Testis (tissue), 3 donors: ENCODE data around the gene EPHX1. TPM values are rescaled to one million over a fixed set of nuclear protein-coding genes. Genes with fewer than 3 reads are reported as not detected.
"Not testable (repeated sequence)": the region's sequence is repeated elsewhere in the genome, so short reads cannot be mapped to it uniquely, and the experiment has no call there.

Experiments
- DNase-seq: peaks from one replicate; pipeline ENCODE4 v3.0.0-alpha.2; 2019
- H3K27ac ChIP-seq, 2 donors: fragments of 200-600 bp; sonication (generic); one replicate each; pipeline ENCODE4 v1.5.1; 2019
- H3K27me3 ChIP-seq: fragments of 200-600 bp; sonication (generic); one replicate; pipeline ENCODE4 v1.5.1; 2019
- H3K36me3 ChIP-seq: fragments of 200-600 bp; sonication (generic); one replicate; pipeline ENCODE4 v1.5.1; 2017; ENCODE audit warnings: low read depth; ENCODE audit errors: missing control alignments
- H3K4me1 ChIP-seq: fragments of 200-600 bp; sonication (generic); one replicate; pipeline ENCODE4 v1.5.1; 2019
- H3K4me3 ChIP-seq, 2 donors: fragments of 200-600 bp; sonication (generic); one replicate each; pipeline ENCODE4 v1.5.1; 2017 to 2019
- H3K9me3 ChIP-seq: fragments of 200-600 bp; sonication (generic); one replicate; pipeline ENCODE4 v1.5.1; 2017
- CTCF ChIP-seq, 3 experiments: fragments of 450-650 bp in 2 of 3; fragments of 200-600 bp in 1 of 3; sonication (generic) in 1 of 3; IDR thresholded peaks; one replicate each; pipeline ENCODE4 v1.5.1; 2016 to 2019; ENCODE audit warnings: antibody characterized with exemption in 3 of 3, mild to moderate bottlenecking in 2 of 3, moderate library complexity in 1 of 3
- POLR2A ChIP-seq: fragments of 450-650 bp; IDR thresholded peaks from one replicate; pipeline ENCODE4 v1.6.1; 2017; ENCODE audit warnings: antibody characterized with exemption, mild to moderate bottlenecking, moderate library complexity
- WGBS, 2 donors: methylation state at CpG; one replicate each; pipeline ENCODE4 v1.1.5; 2018; 5-methylcytosine and 5-hydroxymethylcytosine counted together
- intact Hi-C: fragments of 100-400 bp; cut with DNase I; formaldehyde crosslinking; loops from one replicate; pipeline ENCODE4 v1.15.1; 2023; ENCODE audit warnings: low total_unique reads
- polyA plus RNA-seq: library from polyadenylated mRNA; stranded (reverse); fragments of 350-450 nt; fragmentation: Illumina TruSeq; extraction: RNeasy Lipid Tissue Mini Kit (QIAGEN cat#74804); gene quantifications from one replicate; pipeline ENCODE4 v1.2.3, GENCODE V29; 2014; ENCODE audit warnings: low read depth, low replicate concordance; ENCODE audit not compliant: insufficient read depth
- total RNA-seq, 2 donors: library from RNA; depleted of rRNA; stranded (reverse); fragments of >200 nt; gene quantifications; one replicate each; pipeline ENCODE4 v1.2.3, GENCODE V29; 2016

Gene EPHX1
- total and polyA plus RNA-seq, 3 donors from 2014 or later: 145 to 173 (median 161) TPM

- Histone ChIP-seq H3K36me3 (no peaks in the 10 kb centered on the region), H3K4me3 (no peak overlapping the region), H3K4me1 (peaks cover 69% of the 10 kb centered on the region), H3K9me3 (no peaks in the 10 kb centered on the region), H3K27me3 (no peaks in the 10 kb centered on the region), H3K27ac (peak overlapping the region; percentile 76 to 87)
- 32 to 59% methylated on average over 8 to 10 of the region's 10 CpGs for WGBS, 2 donors
- TF ChIP-seq POLR2A (no peak), CTCF (IDR thresholded peaks at IDR 0.05) (no peak)
- DNase-seq: peak; percentile 81
- intact Hi-C loops: no loop called here
These were observed 3.5 kb downstream of the EPHX1 start for GRCh38 chr1:225813214-225813964.

- no peaks in the 10 kb centered on the region for H3K36me3 ChIP-seq
- no peaks in the 10 kb centered on the region for H3K9me3 ChIP-seq
- peaks cover 74% of the 10 kb centered on the region for H3K4me1 ChIP-seq
- intact Hi-C loops: no loop called here
- peak overlapping the region; percentile 76 to 87 for H3K27ac ChIP-seq
- H3K27me3 ChIP-seq: no peaks in the 10 kb centered on the region
- no peak for DNase-seq
- H3K4me3 ChIP-seq: no peak overlapping the region
- 36 to 53% methylated on average over 4 to 7 of the region's 7 CpGs for WGBS, 2 donors
- TF ChIP-seq CTCF (IDR thresholded peaks at IDR 0.05) (no peak), POLR2A (no peak)
These were observed 4.5 kb downstream of the EPHX1 start for GRCh38 chr1:225814381-225814780.

GRCh38 chr1:225815090-225815489 is 5.2 kb downstream of the EPHX1 start:
- Histone ChIP-seq H3K27ac (peak overlapping the region in 1 of 2 donors; percentile 87), H3K4me1 (peaks cover 81% of the 10 kb centered on the region)
- H3K9me3 ChIP-seq, H3K36me3 ChIP-seq, intact Hi-C loops, H3K4me3 ChIP-seq, DNase-seq, H3K27me3 ChIP-seq: not testable (repeated sequence)
- 82% methylated on average over 7 of the region's 7 CpGs for WGBS, 2 donors

- 82 to 86% methylated on average over 17 of the region's 17 CpGs for WGBS, 2 donors
- peaks cover 87% of the 10 kb centered on the region for H3K4me1 ChIP-seq
- H3K27ac ChIP-seq: peak overlapping the region in 1 of 2 donors; percentile 87
- TF ChIP-seq POLR2A (no peak), CTCF (IDR thresholded peaks at IDR 0.05) (no peak)
- H3K4me3 ChIP-seq: no peak overlapping the region
- no peaks in the 10 kb centered on the region for H3K27me3 ChIP-seq
- intact Hi-C loops: no loop called here
- no peak for DNase-seq
- H3K9me3 ChIP-seq: no peaks in the 10 kb centered on the region
- no peaks in the 10 kb centered on the region for H3K36me3 ChIP-seq
These were observed 5.7 kb downstream of the EPHX1 start for GRCh38 chr1:225815526-225816178.

GRCh38 chr1:225816643-225817538 is 7.0 kb downstream of the EPHX1 start:
- peak; percentile 84 for DNase-seq
- WGBS, 2 donors: 27 to 31% methylated on average over 12 to 17 of the region's 17 CpGs
- Histone ChIP-seq H3K27ac (peak overlapping the region; percentile 87 to 89), H3K9me3 (no peaks in the 10 kb centered on the region), H3K4me3 (no peak overlapping the region), H3K36me3 (no peaks in the 10 kb centered on the region), H3K27me3 (no peaks in the 10 kb centered on the region), H3K4me1 (peaks cover 82% of the 10 kb centered on the region)
- intact Hi-C loops: no loop called here
- no peak for TF ChIP-seq POLR2A
- no peak for TF ChIP-seq CTCF (IDR thresholded peaks at IDR 0.05)
